Colonic mucosa (tissue), 4 donors: ENCODE measurements around the gene RACK1. TPM values are rescaled to one million over a fixed set of nuclear protein-coding genes. Genes with fewer than 3 reads are reported as not detected.

ENCODE experiments used
- DNase-seq: peaks from one replicate; pipeline ENCODE4 v3.0.0-alpha.2; 2020
- H3K27ac ChIP-seq: fragments of 200-600 bp; one replicate; pipeline ENCODE4 v1.8.0; 2021
- H3K27me3 ChIP-seq: fragments of 200-600 bp; one replicate; pipeline ENCODE4 v1.8.0; 2021
- H3K36me3 ChIP-seq: fragments of 200-600 bp; one replicate; pipeline ENCODE4 v1.8.0; 2021
- H3K4me1 ChIP-seq: fragments of 200-600 bp; one replicate; pipeline ENCODE4 v1.8.0; 2021; ENCODE audit warnings: mild to moderate bottlenecking
- H3K4me3 ChIP-seq: fragments of 200-600 bp; one replicate; pipeline ENCODE4 v1.8.0; 2021
- H3K9ac ChIP-seq, 2 donors: one replicate each; pipeline ENCODE4 v1.7.0; 2013; ENCODE audit warnings: control low read depth in 2 of 2, low read depth in 2 of 2, low read length in 2 of 2
- H3K9me3 ChIP-seq: fragments of 200-600 bp; one replicate; pipeline ENCODE4 v1.8.0; 2021
- CTCF ChIP-seq: fragments of 200-600 bp; IDR thresholded peaks from one replicate; pipeline ENCODE4 v1.8.0; 2022; ENCODE audit warnings: antibody characterized with exemption, mild to moderate bottlenecking
- intact Hi-C: fragments of 100-400 bp; cut with DNase I; formaldehyde crosslinking; loops from one replicate; pipeline ENCODE4 v1.14.1; 2022
- total RNA-seq, 2 donors: library from RNA; stranded (reverse); fragmentation: NEBNext Ultra II Directional in 1 of 2; extraction: Animal tissue kit (Norgen Biotek cat#: 25700) in 1 of 2; gene quantifications; one replicate each; pipeline ENCODE4 v1.2.1, GENCODE V29; 2021
- donor health status: healthy.
- donor health status: DM: no; HTN: no; CAD: no.
- donor health status: DM: no; HTN: no; CAD: no.

Gene RACK1
- total RNA-seq, 2 donors from 2014 or later, result 1,252 to 1,403 TPM

- peak; percentile 60 for DNase-seq
- Histone ChIP-seq H3K9ac (peak overlapping the region; percentile 89 to 91), H3K4me3 (peak overlapping the region; percentile 71), H3K4me1 (no peaks in the 10 kb centered on the region), H3K27me3 (no peaks in the 10 kb centered on the region), H3K9me3 (no peaks in the 10 kb centered on the region), H3K27ac (peak overlapping the region; percentile 97), H3K36me3 (no peaks in the 10 kb centered on the region)
- intact Hi-C loops, result loop anchor here (2.0 kb wide), 1 partner anchor 35 kb away; no protein-coding TSS in a partner anchor
- no peak for TF ChIP-seq CTCF
Observed at GRCh38 chr5:181223729-181224389, 19.8 kb downstream of the RACK1 start.

GRCh38 chr5:181223058-181223728, 20.5 kb downstream of the RACK1 start, which contains the start of gene TRIM41:
Gene TRIM41, plus strand, starts transcription at chr5:181223281. Its CDS starts 719 bp downstream, at chr5:181224000.
- H3K9ac ChIP-seq, result peak within 1 kb of the TSS; percentile 91 to 92
- H3K27ac ChIP-seq, result peak within 1 kb of the TSS; percentile 97
- no peaks in the 10 kb centered on the region for H3K4me1 ChIP-seq
- no peaks in the 10 kb centered on the region for H3K27me3 ChIP-seq
- no peaks in the 10 kb centered on the region for H3K9me3 ChIP-seq
- no peak for TF ChIP-seq CTCF
- H3K4me3 ChIP-seq, result peak within 1 kb of the TSS; percentile 71
- peak; percentile 99 for DNase-seq
- no peaks in the 10 kb centered on the region for H3K36me3 ChIP-seq
- intact Hi-C loops, result loop anchor here (2.0 kb wide), 1 partner anchor 34 kb away; no protein-coding TSS in a partner anchor

- intact Hi-C loops, result loop anchor here (2.0 kb wide), 1 partner anchor 34 kb away; no protein-coding TSS in a partner anchor
Observed at GRCh38 chr5:181222630-181223057, 21.1 kb downstream of the RACK1 start.

GRCh38 chr5:181221792-181222629, 21.7 kb downstream of the RACK1 start:
- Histone ChIP-seq H3K4me3 (peak overlapping the region; percentile 71), H3K4me1 (peaks cover 7% of the 10 kb centered on the region), H3K9ac (peak overlapping the region; percentile 91 to 92), H3K27me3 (no peaks in the 10 kb centered on the region), H3K36me3 (no peaks in the 10 kb centered on the region), H3K9me3 (no peaks in the 10 kb centered on the region), H3K27ac (peak overlapping the region; percentile 97)
- intact Hi-C loops, result loop anchor here (2.0 kb wide), 1 partner anchor 33 kb away; no protein-coding TSS in a partner anchor
- TF ChIP-seq CTCF, result no peak
- peak; percentile 99 for DNase-seq

More at GRCh38 chr5:181222630-181223057, 21.1 kb downstream of the RACK1 start:
- Histone ChIP-seq H3K4me3 (peak overlapping the region; percentile 71), H3K36me3 (no peaks in the 10 kb centered on the region), H3K4me1 (peaks cover 1% of the 10 kb centered on the region), H3K27ac (peak overlapping the region; percentile 97), H3K9me3 (no peaks in the 10 kb centered on the region), H3K9ac (peak overlapping the region; percentile 91 to 92), H3K27me3 (no peaks in the 10 kb centered on the region)
- DNase-seq, result no peak
- TF ChIP-seq CTCF, result peak; percentile 24
